Stimulated activated CD4-positive, alpha-beta T cell treated with anti-CD3 and anti-CD28 coated beads, Interleukin-15, amount 100 ng/mL, for 48 hours (primary cell): ENCODE results near the gene NLRP5.
A peak's percentile ranks its signal among the peaks of the same experiment; 100 is the strongest.
"Not testable (repeated sequence)": the region's sequence is repeated elsewhere in the genome, so short reads cannot be mapped to it uniquely, and the experiment has no call there.

Experiments
- DNase-seq, 2 donors: peaks; one replicate each; pipeline ENCODE4 v3.0.0-alpha.2; 2020; ENCODE audit warnings: low read depth in 2 of 2

Gene NLRP5

DNA sequence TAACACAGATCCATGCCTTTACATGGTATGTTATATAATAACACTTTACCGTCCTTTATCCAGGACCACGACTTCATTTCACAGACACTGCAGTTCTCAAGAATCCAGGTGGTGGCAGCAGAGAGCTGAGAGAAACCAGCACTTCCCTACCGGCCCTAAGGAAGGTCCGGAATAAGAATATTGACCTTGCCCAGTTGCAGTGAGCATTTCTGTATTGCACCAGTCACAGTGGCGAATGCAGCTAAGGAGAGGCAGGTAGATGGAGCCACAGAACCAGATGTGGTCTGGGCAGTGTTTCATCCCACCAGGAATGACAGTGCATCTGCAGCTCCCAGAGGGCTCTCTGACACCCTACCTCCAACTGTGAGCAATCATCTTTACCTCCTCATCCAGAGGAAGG, 89.9 kb downstream of the NLRP5 start:
- DNase-seq, result peak in 1 of 2 donors; percentile 31

DNA sequence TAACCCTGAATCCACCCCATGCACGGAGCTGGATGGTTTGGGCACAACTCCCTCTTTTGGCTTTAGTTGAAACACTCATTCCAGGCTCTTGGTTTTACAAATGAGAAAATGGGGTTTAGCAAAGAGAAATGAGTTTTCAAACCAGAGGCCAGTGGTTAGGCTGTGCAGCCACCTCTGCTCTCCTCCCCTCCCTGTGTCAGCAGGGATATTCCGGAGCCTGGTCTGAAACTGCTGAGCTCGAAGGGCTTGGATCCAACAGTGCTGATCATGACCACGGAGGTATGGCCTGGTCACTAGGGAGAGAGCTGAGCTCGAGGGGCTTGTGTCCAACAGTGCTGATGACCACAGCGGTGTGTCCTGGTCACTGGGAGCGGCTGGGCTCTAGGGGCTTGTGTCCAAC, 93.0 kb downstream of the NLRP5 start:
- DNase-seq, result no peak

DNA sequence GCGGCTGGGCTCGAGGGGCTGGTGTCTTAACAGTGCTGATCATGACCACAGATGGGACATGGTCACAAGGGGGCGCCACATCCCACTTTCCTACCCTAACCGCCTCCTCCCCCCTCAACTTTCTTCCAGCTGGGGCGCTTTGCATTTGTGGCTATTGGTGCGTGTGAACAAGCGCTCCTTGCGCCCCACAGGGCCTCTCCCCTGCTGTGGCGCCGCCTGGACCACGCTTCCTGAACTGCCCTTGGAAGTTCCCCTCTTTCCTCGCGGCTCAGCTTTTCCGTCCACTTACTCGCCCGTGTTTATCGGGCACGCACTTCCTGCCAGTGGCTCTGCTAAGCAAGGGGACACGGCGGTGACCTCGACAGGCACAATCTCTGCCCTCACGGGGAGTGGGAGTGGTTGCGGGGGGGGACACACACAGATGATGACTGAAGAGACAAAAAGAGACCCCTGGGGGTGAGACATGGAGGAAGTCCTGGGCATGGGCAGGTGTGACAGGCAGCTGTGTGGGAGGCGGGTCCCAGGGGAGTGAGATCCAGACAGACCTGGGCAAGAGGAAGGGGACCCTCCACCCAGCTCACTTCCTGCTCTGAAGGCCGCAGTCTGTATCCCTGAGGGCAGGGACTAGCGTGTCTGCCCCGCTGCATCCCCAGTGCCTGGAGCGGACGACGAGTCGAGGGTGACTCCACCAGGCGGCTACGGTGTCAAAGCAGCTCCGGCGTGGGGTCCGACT, 94.3 kb downstream of the NLRP5 start:
- DNase-seq, result peak; percentile 53 to 69

DNA sequence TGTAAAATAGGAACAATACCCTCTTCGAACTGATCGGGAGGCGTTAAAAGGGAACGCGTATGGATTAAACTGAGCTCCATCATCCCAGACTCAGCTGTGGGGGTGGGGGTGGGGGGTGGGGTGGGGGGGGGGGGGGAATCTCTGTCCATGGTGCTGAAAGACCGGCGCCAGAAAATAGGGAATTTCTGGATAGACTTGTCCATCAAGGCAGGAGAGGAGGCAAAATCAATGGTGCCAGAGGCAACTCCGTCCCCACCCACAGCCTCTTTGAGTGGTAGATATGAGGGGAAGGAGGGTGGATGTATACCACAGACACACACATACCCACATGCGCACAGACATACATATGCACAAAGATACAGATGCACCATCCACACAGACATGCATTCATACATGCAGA, 97.1 kb downstream of the NLRP5 start:
- DNase-seq, result no peak

DNA sequence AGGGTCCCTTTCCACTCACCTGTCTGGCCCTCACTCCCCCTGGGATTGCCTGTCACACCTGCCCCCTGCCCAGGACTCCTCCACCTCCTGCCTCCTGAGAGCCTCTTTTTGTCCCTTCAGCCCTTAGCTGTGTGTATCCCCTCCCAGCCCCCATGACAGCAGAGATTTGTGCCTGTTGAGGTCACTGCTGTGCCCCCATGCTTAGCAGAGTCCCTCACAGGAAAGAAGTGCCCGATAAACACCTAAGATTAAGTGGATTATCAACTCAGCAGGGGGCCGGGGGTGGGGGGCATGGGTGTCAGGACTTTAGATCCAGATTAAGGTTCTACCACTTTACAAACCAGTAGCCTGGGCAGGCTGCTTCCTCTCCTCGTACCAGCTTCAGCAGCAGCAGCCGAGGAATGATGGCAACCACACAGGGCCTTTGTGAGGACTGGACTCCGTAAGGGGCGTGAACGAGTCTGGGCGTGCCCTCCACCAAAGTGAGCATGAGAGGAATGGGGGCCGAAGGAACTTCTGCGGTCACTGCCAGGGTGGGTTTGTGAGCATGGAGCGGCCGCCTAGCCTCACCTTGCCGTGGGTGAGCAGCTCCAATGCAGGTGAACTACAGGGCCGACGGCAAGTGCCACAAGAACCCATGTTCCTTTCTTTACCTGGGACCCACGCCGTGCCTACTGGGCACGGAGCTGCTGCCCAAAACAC, 98.4 kb downstream of the NLRP5 start:
- DNase-seq, result no peak

DNA sequence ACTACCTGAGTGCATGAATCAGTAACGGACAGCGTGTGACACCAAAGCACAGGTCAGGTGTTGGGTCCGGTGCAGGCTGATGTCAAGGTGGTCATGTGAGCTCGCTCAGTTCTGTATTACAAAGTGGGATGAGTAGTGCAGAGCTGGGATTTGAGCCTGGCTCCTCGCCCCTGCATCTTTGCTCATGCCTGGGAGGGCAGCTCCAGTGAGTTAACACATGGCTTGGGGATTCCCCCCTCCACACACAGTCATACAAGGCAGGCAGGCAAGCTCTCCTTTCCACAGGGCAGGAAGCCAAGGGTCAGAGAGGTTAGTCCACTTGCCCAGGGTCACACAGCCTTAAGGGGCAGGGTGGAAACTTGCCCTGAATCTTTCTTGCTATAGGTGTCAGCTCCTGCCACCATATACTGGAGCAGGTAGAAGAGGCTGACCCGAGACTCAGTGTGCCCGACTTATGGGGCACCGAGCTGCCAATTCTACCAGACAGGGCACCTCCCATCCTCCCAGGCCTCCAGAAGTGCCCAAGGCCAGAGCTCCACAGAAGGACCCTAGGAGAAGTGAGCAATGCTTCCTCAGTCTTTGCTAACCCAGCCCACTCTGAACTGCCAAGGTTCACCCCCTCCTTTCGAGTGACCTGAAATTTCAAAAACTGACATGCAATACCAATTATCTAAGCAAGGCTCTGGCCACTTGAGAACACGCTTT, 99.1 kb downstream of the NLRP5 start:
- DNase-seq, result no peak

DNA sequence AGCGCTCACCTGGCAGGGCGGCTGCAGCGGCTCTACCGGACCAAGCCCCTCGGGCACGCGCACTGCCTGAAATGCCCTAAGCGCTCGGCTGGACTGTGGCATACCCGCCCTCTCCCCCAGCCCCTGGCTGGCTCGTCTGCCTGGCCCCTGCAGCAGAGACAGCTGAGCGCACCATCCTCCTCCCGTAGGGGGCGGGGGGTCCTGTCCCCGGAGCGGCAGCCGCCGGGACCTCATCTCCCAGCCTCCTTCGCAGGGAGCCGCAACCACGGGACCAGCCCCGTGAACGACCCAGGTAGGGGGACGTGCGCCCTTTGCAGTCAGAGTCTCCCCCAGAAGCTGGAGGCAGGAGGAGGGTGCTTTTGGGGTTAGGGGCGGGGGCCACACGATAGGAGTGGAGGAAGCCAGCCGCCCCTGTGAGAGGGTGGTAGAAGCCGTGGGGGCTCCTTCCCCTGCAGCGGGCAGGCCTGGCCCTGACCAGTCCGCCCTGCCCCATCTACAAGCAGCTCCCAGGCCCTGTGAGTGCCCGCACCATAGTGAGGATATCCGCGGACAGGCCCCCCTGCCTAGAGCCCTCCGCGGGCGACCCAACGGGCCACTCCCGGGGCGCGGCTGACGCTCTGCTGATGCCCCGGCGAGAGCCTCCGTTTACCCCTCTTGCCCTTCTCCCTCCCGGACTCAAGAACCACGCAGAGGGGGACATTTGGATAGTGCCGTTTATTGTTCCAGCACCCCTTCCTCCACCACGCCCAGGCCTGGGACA, 100.3 kb downstream of the NLRP5 start:
- DNase-seq, result no peak

DNA sequence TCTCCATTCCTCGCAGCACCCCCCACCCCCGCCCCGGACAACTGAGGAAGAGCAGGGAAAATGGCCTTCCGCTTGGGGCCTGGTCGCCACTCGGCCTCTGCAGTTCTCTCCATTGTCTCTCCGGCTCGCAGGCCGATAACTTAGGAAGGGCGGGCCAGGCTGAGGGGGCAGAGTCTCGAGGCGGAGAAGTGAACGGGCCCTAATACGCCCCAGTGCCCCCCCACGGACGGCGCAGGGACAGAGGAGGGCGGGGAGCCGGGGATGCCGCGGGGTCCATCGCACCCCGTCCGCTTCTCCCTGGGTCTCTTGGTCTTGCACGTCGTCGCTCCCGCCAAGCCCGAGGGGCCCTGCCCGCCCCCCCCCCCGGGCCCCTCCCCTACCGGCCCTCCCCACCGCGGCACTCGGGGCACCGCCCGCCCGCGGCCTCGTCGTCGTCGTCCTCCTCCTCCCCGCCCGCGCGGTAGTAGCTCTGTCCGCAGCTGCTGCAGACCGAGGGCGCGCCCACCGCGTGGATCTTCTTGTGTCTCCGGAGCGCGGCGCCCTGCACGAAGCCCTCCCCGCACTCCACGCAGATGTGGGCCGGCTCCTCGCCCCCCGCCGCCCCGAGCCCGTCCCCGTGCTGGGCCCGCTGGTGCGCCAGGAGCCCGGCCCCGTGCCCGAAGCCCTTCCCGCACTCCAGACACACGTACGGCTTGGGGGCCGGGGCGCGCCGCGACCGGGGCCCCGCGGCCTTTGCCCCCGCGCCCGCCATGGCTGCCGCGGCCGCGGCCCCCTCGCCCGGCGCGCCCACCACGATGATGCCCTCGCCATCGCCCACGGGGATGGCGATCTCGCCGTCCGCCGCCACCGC, 101.3 kb downstream of the NLRP5 start:
- DNase-seq, result no peak

DNA sequence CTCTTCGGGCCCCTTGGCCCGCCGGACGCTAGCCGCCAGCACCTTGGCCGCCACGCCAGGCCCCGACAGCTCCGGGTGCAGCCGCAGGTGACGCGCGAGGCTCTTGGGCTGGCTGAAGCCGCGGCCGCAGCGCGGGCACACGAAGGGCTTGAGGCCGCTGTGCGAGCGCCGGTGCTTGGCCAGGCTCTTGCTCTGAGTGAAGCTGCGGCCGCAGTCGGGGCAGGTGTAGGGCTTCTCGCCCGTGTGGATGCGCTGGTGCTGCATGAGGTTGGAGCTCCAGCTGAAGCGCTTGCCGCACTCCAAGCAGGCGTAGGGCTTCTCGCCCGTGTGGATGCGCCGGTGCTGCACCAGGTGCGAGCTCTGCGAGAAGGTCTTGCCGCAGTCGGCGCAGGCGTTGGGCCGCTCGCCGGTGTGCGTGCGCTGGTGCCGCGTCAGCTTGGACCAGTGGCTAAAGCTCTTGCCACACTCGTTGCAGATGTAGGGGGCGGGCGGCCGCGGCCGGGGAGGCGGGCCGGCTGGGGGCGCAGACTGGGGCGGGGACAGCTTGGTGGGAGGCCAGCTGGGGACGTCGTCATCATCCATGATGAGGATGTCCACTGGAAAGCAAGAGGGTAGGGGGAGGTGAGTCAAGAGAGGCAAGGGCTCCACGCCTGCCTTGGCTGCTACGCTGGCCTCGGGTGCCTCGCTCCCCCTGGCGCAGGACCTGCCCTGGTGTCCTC, 102.1 kb downstream of the NLRP5 start:
- no peak for DNase-seq

DNA sequence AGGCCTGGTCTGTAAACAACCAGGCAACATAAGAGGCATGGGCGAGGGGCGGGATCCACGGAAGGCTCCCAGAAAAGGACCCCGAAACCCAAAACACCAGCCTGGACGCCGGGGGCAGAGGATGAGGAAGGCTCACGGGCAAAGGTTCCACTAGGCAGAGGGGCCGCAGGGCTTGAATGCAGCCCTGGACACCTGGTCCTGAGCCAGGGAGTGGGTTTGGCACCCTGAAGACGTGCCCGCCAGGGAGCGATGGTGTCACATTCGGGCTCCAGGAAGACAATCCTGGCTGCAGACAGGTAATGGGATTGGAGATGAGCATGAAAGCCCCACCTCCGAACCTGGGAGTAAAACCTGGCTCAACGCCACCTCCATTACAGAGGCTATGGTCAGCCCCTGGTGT, 102.8 kb downstream of the NLRP5 start:
- DNase-seq, result no peak

DNA sequence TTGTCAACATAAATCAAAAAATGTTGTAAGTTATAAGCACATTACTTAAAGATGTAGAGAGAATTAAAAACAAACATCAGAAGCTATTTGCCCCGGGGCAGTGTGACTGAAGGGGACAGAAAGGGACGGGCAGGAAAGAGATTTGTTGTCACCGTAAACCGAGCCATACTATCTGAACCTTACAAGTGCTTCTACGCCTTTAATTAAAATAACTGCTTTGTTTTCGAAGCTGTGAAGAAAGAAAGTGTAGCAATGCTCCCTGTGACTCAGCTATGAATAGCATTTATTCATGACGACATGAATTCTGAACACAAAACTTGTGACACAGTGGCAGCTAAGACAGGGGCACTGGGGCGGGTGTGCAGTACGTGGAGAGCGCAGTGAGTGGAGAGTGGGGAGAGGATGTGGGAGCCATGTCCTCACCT, 104.5 kb downstream of the NLRP5 start:
- no peak for DNase-seq

DNA sequence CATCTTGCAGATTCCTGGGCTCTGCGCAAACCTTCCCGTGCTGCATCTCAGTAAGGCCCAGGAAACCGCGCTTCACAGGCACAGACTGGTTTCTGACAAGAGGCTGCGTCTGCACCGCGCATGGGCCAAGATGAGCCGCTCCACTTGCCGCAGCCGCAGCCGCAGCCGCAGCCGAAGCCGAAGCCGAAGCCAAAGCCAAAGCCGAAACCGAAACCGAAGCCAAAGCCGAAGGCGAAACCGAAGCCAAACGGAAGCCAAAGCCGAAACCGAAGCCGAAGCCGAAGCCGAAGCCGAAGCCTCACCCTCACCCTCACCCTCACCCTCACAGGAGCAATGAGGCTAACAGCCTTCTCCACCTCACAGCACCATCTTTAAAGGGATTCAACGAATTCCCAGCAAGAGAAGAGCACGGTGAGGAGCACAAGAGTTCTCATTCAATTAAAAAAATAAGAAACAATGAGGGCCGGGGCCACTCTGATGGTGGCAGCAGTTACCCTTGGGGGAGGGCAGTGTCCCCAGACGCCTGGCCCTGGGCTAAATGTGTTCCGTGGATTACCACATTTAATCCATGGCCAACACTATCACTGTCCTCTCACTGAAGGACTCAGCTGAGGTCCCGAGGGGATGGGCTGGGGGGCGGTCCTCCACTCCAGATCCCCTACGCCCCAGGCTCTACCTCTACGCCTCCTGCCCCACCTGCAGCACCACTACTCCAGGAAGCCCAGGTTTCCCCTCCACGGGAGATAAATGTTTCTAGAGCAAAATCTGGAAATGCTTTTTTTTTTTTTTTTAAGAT, 105.4 kb downstream of the NLRP5 start:
- DNase-seq, result no peak

DNA sequence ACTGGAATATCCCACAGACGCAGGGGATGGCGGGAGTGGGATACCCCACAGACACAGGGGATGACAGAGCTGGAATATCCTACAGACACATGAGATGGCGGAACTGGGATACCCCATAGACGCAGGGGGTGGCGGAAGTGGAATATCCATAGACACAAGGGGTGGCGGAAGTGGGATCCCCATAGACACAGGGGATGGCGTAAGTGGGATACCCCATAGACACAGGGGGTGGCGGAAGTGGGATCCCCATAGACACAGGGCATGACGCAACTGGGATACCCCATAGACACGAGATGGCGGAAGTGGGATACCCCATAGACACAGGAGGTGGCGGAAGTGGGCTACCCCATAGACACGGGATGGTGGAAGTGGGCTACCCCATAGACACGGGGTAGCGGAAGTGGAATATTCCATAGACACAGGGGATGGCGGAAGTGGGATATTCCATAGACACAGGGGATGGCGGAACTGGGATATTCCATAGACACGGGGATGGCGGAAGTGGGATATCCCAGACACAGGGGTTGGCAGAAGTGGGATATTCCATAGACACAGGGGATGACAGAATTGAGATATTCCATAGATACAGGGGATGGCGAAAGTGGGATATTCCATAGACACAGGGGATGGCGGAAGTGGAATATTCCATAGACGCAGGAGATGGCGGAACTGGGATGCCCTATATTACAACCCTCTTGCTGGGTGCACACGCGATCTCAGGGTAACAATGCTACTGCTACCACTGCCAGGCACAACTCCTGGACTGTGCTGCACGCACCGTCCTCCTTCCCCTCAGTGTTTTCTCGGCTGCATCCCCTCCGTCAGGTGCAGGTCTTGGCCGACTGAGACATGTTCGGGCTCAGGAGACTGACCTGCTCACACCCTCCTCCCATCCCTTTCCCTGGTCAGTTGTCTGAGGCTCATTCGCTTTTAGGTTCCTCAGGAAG, 106.4 kb downstream of the NLRP5 start:
- no peak for DNase-seq

DNA sequence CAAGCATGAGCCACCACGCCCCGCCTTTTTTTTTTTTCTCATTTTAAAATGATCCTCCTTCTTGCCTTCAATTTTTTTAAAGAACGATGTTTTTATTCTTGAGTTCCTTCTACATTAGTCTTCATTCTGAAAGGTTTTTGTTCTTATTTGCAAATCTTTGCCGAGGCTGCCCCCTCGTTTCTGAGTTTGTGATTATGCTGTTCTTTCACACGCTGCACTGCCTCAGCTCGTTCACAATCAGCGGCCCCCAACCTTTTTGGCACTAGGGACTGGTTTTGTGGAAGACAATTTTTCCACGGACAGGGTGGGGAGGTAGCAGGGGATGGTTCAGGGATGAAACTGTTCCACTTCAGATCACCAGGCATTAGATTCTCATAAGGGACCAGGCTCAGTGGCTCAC, 107.9 kb downstream of the NLRP5 start:
- no peak for DNase-seq

DNA sequence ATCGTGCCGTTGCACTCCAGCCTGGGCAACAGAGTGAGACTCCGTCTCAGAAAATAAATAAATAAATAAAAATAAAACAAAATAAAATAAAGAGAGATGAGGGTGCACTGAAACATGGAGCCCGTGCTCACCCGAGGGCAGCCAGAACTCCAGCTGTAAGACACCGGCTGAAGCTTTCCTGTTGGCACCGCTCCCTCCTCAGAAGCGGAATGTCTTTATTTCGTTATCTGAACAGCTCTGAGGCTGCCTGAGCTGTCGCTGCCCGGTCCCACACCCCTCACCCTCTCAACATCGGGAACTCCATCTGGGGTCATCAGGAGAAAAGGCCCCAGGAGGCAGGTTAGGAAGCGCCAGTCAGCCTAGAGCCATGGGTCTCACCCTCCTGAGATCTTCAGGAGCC, 110.1 kb downstream of the NLRP5 start:
- no peak for DNase-seq

DNA sequence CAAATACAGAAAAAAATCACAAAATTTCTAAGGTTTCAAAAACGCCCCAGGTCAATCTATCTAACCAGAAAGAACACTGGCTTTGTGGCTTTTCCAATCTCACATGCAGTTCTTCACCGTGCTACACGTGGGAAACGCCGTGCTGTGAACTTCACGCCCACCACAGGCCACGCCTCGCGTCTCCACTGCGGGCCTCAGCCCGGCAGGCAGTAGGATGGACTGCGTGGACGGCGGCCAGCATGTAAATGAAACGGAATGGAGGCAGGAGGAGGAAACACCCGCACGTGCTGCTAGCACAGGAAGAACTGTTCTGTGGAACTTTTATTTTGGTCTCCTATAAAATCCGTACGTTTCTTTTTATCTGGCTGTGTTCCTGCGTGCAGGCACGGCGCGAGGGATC, 110.7 kb downstream of the NLRP5 start:
- DNase-seq, result no peak

DNA sequence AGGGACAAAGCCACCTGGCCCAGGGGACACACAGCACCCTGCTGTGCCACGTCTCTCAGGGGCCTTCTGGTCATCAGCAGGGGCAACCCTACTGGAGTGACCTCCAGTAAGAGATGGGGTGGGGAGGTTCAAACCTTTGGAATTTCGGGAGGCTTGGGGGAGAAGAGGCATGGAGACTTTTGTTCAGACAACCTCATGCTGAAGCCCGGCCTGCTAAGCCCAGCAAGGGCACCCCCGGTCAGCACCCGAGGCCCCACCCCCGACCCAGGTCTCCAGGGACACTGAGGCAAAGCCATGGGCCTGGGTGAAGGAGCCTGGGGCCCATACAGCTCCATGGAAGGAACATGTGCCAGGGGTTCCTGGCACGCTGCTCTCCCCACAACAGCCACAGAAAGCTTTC, 111.2 kb downstream of the NLRP5 start:
- DNase-seq, result no peak

DNA sequence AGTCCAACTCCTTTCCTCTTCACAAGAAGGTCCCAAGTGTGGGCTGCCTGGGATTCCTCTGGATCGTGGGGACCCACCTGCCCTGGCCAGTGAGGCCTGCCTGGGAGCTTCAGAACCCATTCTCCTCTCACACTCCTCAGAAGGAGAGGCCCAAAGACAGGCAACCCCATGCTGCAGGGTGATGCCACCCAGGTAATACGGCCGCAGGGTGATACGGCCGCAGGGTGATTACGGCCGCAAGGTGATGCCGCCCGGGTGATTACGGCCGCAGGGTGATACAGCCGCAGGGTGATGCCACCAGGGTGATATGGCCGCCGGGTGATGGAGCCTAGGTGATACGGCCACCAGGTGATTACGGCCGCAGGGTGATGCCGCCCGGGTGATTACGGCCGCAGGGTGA, 111.7 kb downstream of the NLRP5 start:
- DNase-seq, result not testable (repeated sequence)
